MM.1S (cell line): ENCODE data around the gene EVA1C.

Experiments
- DNase-seq: peaks from one replicate; pipeline ENCODE4 v3.0.0-alpha.2; 2015
- H2AFZ ChIP-seq: fragments of 300-600 bp; sonication (generic); 2 replicates; pipeline ENCODE4 v1.6.0; 2016; ENCODE audit warnings: antibody characterized with exemption, low read length
- H3F3A ChIP-seq: fragments of 300-600 bp; sonication (generic); 2 replicates; pipeline ENCODE4 v1.6.1; 2016; ENCODE audit warnings: mild to moderate bottlenecking, antibody characterized with exemption, low read length, moderate library complexity, mixed read lengths; ENCODE audit not compliant: insufficient read depth
- H3K27ac ChIP-seq: fragments of 300-600 bp; sonication (generic); 2 replicates; pipeline ENCODE4 v1.5.1; 2016; ENCODE audit warnings: mild to moderate bottlenecking, low read length
- H3K27me3 ChIP-seq: fragments of 300-600 bp; sonication (generic); replicated peaks from 2 replicates; pipeline ENCODE4 v1.6.0; 2016; ENCODE audit warnings: low read length; ENCODE audit not compliant: insufficient read depth
- H3K36me3 ChIP-seq: fragments of 300-600 bp; sonication (generic); replicated peaks from 2 replicates; pipeline ENCODE4 v1.6.1; 2016; ENCODE audit warnings: mild to moderate bottlenecking, low read length, mixed read lengths; ENCODE audit not compliant: insufficient read depth
- H3K4me1 ChIP-seq: fragments of 300-600 bp; sonication (generic); 2 replicates; pipeline ENCODE4 v1.6.1; 2016; ENCODE audit warnings: low read length, mixed read lengths
- H3K4me2 ChIP-seq: fragments of 300-600 bp; sonication (generic); 2 replicates; pipeline ENCODE4 v1.6.0; 2016; ENCODE audit warnings: low read depth, low read length
- H3K4me3 ChIP-seq: fragments of 300-600 bp; sonication (generic); 2 replicates; pipeline ENCODE4 v1.5.1; 2016; ENCODE audit warnings: low read length, mixed read lengths
- H3K79me2 ChIP-seq: fragments of 300-600 bp; sonication (generic); 2 replicates; pipeline ENCODE4 v1.6.1; 2016; ENCODE audit warnings: mixed run types, low read length, mixed read lengths
- H3K9ac ChIP-seq: fragments of 300-600 bp; sonication (generic); 2 replicates; pipeline ENCODE4 v1.6.1; 2016; ENCODE audit warnings: low read length, mixed read lengths
- H3K9me2 ChIP-seq: fragments of 300-600 bp; sonication (generic); replicated peaks from 2 replicates; pipeline ENCODE4 v1.6.1; 2016; ENCODE audit warnings: mild to moderate bottlenecking, low read length, mixed read lengths; ENCODE audit not compliant: insufficient read depth
- H3K9me3 ChIP-seq: fragments of 300-600 bp; sonication (generic); replicated peaks from 2 replicates; pipeline ENCODE4 v1.6.1; 2016; ENCODE audit warnings: mild to moderate bottlenecking, low read length, mixed read lengths; ENCODE audit not compliant: insufficient read depth
- H4K20me1 ChIP-seq: fragments of 300-600 bp; sonication (generic); 2 replicates; pipeline ENCODE4 v1.6.1; 2016; ENCODE audit warnings: mild to moderate bottlenecking, low read length, moderate library complexity, mixed read lengths; ENCODE audit not compliant: insufficient read depth
- EZH2 ChIP-seq: fragments of 300-600 bp; sonication (generic); optimal IDR thresholded peaks from 2 replicates; pipeline ENCODE3; 2017; ENCODE audit warnings: low read depth, mild to moderate bottlenecking, antibody characterized with exemption, low read length, mixed read lengths
- EZH2phosphoT487 ChIP-seq: fragments of 300-600 bp; sonication (generic); IDR thresholded peaks from 2 replicates; pipeline ENCODE4 v1.6.1; 2018; ENCODE audit warnings: antibody characterized with exemption, low read length
- TF ChIP-seq, protein P1 (sequence below): fragments of 300-600 bp; sonication (generic); IDR thresholded peaks from 2 replicates; pipeline ENCODE4 v1.5.1; 2016; ENCODE audit warnings: antibody characterized with exemption, low read length, mixed read lengths

EVA1C gene

DNA sequence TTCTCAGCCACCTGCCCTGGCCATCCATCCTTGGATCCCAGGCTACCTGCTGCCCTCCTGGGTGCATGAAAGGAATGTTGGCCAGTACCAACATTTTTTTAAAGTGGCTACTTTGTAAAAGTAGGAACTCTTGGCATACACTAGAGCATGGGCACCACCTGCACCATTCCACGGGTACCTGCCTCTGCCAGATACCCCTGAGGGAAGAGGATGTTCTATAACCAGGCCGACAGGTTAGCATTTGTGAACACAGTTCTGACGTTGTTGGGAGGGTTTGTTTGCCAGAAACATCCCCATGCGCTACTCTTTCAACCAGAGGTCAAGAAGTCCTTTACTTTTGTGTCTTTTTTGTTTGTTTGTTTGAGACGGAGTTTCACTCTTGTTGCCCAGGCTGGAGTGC, 43.0 kb downstream of the EVA1C start:
- Histone ChIP-seq H3K4me2 (no peak overlapping the region), H3K9me2 (no peaks in the 10 kb centered on the region)
- TF ChIP-seq, protein P1, sequence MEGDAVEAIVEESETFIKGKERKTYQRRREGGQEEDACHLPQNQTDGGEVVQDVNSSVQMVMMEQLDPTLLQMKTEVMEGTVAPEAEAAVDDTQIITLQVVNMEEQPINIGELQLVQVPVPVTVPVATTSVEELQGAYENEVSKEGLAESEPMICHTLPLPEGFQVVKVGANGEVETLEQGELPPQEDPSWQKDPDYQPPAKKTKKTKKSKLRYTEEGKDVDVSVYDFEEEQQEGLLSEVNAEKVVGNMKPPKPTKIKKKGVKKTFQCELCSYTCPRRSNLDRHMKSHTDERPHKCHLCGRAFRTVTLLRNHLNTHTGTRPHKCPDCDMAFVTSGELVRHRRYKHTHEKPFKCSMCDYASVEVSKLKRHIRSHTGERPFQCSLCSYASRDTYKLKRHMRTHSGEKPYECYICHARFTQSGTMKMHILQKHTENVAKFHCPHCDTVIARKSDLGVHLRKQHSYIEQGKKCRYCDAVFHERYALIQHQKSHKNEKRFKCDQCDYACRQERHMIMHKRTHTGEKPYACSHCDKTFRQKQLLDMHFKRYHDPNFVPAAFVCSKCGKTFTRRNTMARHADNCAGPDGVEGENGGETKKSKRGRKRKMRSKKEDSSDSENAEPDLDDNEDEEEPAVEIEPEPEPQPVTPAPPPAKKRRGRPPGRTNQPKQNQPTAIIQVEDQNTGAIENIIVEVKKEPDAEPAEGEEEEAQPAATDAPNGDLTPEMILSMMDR: no peak
- TF ChIP-seq EZH2phosphoT487: no peak
- no peak for TF ChIP-seq EZH2

DNA sequence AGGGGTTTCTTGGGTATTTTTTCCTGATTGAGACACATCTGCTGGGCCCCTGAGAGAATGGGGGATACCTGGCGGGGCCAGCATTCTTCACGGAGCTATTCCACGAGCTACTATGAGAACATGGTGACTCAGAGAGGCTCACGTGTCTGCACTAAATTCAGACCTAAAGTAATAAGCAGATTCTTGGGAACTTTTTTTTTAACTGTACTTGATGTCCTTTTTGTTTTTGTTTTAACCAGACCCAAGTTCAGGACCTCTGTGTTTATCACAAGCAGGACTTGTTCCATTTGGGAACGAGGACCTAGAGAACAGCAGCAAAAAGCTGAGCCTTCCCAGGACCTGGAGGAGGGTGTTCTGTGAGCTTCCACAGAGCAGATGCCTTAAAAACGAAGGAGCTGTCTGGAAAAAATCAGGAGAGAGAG, 44.0 kb downstream of the EVA1C start:
- Histone ChIP-seq H3K79me2 (no peaks in the 10 kb centered on the region), H3K36me3 (no peaks in the 10 kb centered on the region), H3K27ac (no peak overlapping the region), H3K9me2 (no peaks in the 10 kb centered on the region), H3K27me3 (no peaks in the 10 kb centered on the region), H3K4me2 (no peak overlapping the region), H3K4me1 (no peaks in the 10 kb centered on the region), H3K4me3 (no peak overlapping the region), H3K9me3 (no peaks in the 10 kb centered on the region), H4K20me1 (no peaks in the 10 kb centered on the region), H3F3A (no peaks in the 10 kb centered on the region), H3K9ac (no peak overlapping the region), H2AFZ (no peak overlapping the region)
- DNase-seq: no peak
- TF ChIP-seq, protein P1: no peak
- TF ChIP-seq EZH2: no peak
- TF ChIP-seq EZH2phosphoT487: no peak

More for the DNA sequence above, 43.0 kb downstream of the EVA1C start:
- Histone ChIP-seq H3K4me3 (no peak overlapping the region), H4K20me1 (no peaks in the 10 kb centered on the region), H3K9me3 (no peaks in the 10 kb centered on the region), H3F3A (no peaks in the 10 kb centered on the region), H3K79me2 (no peaks in the 10 kb centered on the region), H2AFZ (no peak overlapping the region), H3K4me1 (no peaks in the 10 kb centered on the region), H3K9ac (no peak overlapping the region), H3K27me3 (no peaks in the 10 kb centered on the region), H3K27ac (no peak overlapping the region), H3K36me3 (no peaks in the 10 kb centered on the region)
- DNase-seq: no peak

DNA sequence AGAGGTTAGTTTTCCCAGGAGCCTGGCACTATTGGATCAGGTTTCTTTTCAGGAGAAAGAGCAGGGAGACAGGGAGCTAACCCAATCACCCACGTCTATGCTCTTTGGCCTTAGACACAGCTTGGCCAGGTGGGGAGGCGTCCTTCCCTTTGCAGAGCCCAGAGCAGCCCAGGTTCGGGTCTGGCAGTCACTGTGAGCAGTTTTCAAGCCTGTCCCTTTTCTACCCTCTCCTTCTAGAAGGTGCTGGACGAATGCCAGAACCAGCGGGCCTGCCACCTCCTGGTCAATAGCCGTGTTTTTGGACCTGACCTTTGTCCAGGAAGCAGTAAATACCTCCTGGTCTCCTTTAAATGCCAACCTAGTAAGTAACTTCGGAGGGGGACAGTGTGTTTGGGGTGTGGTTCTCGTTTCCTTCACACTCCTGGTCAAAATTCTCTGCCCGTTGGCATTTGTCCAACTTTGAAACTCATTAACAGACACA, 44.9 kb downstream of the EVA1C start:
- TF ChIP-seq, protein P1: no peak
- TF ChIP-seq EZH2 (no peak), EZH2phosphoT487 (no peak)
- Histone ChIP-seq H4K20me1 (no peaks in the 10 kb centered on the region), H3K36me3 (no peaks in the 10 kb centered on the region), H3K4me2 (no peak overlapping the region), H3F3A (no peaks in the 10 kb centered on the region), H3K4me1 (no peaks in the 10 kb centered on the region), H3K4me3 (no peak overlapping the region), H3K9me3 (no peaks in the 10 kb centered on the region), H3K79me2 (no peaks in the 10 kb centered on the region), H3K27ac (no peak overlapping the region), H3K9ac (no peak overlapping the region), H3K27me3 (no peaks in the 10 kb centered on the region), H3K9me2 (no peaks in the 10 kb centered on the region), H2AFZ (no peak overlapping the region)
- DNase-seq: no peak
